Measurements from ENCODE around the gene HYAL3. TPM values are rescaled to one million over a fixed set of nuclear protein-coding genes. Genes with fewer than 3 reads are reported as not detected.

The HYAL3 gene
- total and polyA plus RNA-seq, 10 donors = 0.73 to 3.8 (median 2.5) TPM

DNA sequence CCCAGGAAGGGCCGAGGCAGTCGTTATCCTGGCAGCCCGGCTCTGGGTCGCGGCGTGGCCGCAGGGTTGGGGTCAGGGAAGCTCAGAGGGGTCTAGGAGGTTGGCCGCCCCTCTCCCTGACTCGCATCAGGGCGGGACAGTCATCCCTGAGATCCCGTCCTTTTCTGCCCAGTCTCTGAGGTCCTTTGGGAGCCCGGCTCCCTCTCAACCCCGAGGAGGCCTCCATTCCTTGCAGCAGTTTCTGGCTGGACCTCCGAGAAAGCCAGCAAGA, 22.8 kb upstream of the HYAL3 start:
- H3K27ac ChIP-seq = peak overlapping the region; percentile 86 to 96 (median 93)
- H3K27me3 ChIP-seq (replicated peaks in 1 of 7) = no peaks in the 10 kb centered on the region
- no peak for DNase-seq
- peaks cover 28 to 93% (median 89%) of the 10 kb centered on the region in 6 donors for H3K4me1 ChIP-seq
- intact Hi-C loops (cut with DNase I; ENCODE audit: low total_unique reads) = loop anchor here (10.0 kb wide), 1 partner anchor 87 kb away; the partner anchor contains the start of gene GNAI2
- peaks cover 2 to 64% (median 37%) of the 10 kb centered on the region in 6 donors for H3K36me3 ChIP-seq
- 18 to 35% (median 32%) methylated on average over 7 to 14 of the region's 14 CpGs for WGBS, 5 donors
- peak overlapping the region; percentile 72 to 97 (median 90) for H3K4me3 ChIP-seq
- TF ChIP-seq, protein P1, sequence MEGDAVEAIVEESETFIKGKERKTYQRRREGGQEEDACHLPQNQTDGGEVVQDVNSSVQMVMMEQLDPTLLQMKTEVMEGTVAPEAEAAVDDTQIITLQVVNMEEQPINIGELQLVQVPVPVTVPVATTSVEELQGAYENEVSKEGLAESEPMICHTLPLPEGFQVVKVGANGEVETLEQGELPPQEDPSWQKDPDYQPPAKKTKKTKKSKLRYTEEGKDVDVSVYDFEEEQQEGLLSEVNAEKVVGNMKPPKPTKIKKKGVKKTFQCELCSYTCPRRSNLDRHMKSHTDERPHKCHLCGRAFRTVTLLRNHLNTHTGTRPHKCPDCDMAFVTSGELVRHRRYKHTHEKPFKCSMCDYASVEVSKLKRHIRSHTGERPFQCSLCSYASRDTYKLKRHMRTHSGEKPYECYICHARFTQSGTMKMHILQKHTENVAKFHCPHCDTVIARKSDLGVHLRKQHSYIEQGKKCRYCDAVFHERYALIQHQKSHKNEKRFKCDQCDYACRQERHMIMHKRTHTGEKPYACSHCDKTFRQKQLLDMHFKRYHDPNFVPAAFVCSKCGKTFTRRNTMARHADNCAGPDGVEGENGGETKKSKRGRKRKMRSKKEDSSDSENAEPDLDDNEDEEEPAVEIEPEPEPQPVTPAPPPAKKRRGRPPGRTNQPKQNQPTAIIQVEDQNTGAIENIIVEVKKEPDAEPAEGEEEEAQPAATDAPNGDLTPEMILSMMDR (IDR thresholded peaks at IDR 0.05 in 8 of 11, conservative IDR thresholded peaks at IDR 0.05 in 3 of 11) = no peak
- no peaks in the 10 kb centered on the region for H3K9me3 ChIP-seq

DNA sequence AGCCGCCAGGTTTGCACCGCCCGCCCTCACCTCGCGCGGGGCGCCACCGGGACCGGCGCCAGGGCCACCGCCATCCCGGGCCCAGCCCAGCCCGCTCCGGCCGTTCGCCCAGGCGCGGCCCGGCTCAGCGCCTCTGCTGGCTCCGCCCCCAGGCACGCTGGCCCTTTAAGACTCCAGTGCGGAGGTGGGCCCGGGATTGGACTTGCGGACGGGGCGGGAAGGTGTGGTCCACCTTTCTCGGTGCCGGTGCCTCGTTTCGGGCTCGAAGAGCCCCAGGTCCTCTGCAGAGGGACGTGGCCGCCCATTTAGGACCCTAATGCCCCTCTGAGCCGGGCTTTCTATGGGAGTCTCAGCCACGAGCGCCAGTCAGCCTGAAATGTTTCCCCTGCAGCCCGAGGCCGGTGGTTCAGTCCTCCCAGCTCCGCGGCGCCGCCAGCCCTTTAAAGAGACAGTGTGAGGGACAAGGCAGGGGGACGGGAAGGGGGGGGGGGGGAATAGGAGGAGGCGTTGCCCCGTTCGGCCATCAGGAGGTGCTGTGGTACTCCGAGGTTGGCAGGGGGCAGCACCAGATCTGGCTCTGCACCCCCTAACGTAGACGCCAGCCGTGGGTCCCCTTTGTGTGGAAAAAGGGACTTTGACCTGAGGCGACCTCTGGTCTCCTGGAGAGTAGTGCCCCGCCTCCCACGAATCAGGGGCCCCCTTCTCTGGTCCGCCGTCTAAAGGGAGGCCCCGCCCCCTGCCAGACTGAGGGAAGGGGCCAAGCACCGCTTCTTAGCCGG, 22.3 kb upstream of the HYAL3 start:
- Histone ChIP-seq H3K27me3 (replicated peaks in 1 of 7) (no peaks in the 10 kb centered on the region), H3K36me3 (peaks cover 2 to 66% (median 37%) of the 10 kb centered on the region in 6 donors), H3K4me3 (peak overlapping the region; percentile 72 to 97 (median 90)), H3K4me1 (peaks cover 30 to 93% (median 89%) of the 10 kb centered on the region in 6 donors), H3K27ac (peak overlapping the region; percentile 86 to 96 (median 93)), H3K9me3 (no peaks in the 10 kb centered on the region)
- peak; percentile 96 for DNase-seq
- TF ChIP-seq, protein P1 (IDR thresholded peaks at IDR 0.05 in 8 of 11, conservative IDR thresholded peaks at IDR 0.05 in 3 of 11) = peak; percentile 27 to 85 (median 62)
- TF ChIP-seq POLR2A (IDR thresholded peaks at IDR 0.05) (peak in 1 of 3 donors; percentile 5), POLR2AphosphoS5 (IDR thresholded peaks at IDR 0.05) (peak; percentile 54 to 75 (median 68))
- intact Hi-C loops (cut with DNase I; ENCODE audit: low total_unique reads) = loop anchor here (10.0 kb wide), 1 partner anchor 87 kb away; the partner anchor contains the start of gene GNAI2
- 0 to 2% (median 1%) methylated on average over 23 to 59 of the region's 59 CpGs for WGBS, 5 donors

DNA sequence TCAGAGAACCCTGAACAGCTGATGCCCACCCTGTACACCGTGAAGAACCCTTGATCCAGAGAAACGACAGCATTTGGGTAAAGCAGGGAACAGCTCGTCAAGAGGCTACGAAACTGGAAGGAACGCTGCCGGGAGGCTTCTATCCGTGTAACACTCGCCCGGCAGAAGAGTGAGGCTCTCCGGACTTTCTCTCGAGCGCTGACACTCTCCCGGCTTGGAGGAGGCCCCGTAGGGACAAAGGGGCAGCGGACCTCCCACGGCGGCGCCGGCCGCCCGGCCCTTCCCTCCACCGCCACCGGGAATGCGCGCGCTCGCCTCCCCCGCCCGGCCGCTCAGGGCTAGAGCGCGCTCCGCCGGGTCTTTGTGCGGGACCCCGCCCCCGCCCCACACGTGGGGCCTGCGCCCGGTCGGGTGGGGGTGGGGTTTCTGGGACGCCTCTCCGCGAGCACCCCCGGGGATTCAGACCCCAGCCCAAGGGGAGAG, 21.7 kb upstream of the HYAL3 start:
- Histone ChIP-seq H3K27ac (peak overlapping the region; percentile 86 to 96 (median 93)), H3K4me3 (peak overlapping the region; percentile 72 to 97 (median 90)), H3K36me3 (peaks cover 2 to 66% (median 31%) of the 10 kb centered on the region in 6 donors), H3K27me3 (replicated peaks in 1 of 7) (no peaks in the 10 kb centered on the region), H3K9me3 (no peaks in the 10 kb centered on the region), H3K4me1 (peaks cover 32 to 93% (median 89%) of the 10 kb centered on the region in 6 donors)
- 0 to 6% (median 1%) methylated on average over 7 to 45 of the region's 45 CpGs for WGBS, 5 donors
- DNase-seq = peak; percentile 93
- intact Hi-C loops (cut with DNase I; ENCODE audit: low total_unique reads) = loop anchor here (10.0 kb wide), 1 partner anchor 86 kb away; the partner anchor contains the start of gene GNAI2
- TF ChIP-seq, protein P1 (IDR thresholded peaks at IDR 0.05 in 8 of 11, conservative IDR thresholded peaks at IDR 0.05 in 3 of 11) = no peak
- TF ChIP-seq POLR2AphosphoS5 (IDR thresholded peaks at IDR 0.05) = peak in 1 of 3 donors; percentile 40
